LNCAP (cell line): ENCODE results near the gene CAPZA2.

Experiments used
- TF ChIP-seq, protein P1 (sequence below): fragments of 450-650 bp; IDR thresholded peaks from 2 replicates; pipeline ENCODE4 v1.5.1; 2017; ENCODE audit warnings: mild to moderate bottlenecking

CAPZA2 gene

GRCh38 chr7:116942504-116942903, 80.1 kb downstream of the CAPZA2 start:
- TF ChIP-seq, protein P1, sequence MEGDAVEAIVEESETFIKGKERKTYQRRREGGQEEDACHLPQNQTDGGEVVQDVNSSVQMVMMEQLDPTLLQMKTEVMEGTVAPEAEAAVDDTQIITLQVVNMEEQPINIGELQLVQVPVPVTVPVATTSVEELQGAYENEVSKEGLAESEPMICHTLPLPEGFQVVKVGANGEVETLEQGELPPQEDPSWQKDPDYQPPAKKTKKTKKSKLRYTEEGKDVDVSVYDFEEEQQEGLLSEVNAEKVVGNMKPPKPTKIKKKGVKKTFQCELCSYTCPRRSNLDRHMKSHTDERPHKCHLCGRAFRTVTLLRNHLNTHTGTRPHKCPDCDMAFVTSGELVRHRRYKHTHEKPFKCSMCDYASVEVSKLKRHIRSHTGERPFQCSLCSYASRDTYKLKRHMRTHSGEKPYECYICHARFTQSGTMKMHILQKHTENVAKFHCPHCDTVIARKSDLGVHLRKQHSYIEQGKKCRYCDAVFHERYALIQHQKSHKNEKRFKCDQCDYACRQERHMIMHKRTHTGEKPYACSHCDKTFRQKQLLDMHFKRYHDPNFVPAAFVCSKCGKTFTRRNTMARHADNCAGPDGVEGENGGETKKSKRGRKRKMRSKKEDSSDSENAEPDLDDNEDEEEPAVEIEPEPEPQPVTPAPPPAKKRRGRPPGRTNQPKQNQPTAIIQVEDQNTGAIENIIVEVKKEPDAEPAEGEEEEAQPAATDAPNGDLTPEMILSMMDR = no peak

DNA sequence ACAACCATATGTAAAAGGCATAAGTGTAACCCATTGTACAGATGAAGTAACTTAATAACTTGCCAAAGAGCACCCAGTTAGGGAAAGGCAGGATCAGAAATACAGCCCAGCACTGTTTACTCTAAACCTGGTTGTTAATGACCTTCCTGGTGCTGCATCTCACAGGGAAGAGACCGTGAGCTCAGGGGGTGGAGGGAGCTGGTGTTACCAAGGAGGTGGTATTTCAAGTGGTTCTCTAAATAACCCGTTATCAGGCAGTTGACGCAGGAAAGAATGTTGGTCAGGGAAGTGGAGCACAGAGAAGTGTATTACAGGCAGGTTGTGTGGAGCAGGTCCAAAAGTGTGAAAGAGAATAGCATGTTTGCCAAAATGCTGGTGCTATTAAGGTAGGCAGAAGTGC, 86.5 kb downstream of the CAPZA2 start:
- TF ChIP-seq, protein P1 = no peak

DNA sequence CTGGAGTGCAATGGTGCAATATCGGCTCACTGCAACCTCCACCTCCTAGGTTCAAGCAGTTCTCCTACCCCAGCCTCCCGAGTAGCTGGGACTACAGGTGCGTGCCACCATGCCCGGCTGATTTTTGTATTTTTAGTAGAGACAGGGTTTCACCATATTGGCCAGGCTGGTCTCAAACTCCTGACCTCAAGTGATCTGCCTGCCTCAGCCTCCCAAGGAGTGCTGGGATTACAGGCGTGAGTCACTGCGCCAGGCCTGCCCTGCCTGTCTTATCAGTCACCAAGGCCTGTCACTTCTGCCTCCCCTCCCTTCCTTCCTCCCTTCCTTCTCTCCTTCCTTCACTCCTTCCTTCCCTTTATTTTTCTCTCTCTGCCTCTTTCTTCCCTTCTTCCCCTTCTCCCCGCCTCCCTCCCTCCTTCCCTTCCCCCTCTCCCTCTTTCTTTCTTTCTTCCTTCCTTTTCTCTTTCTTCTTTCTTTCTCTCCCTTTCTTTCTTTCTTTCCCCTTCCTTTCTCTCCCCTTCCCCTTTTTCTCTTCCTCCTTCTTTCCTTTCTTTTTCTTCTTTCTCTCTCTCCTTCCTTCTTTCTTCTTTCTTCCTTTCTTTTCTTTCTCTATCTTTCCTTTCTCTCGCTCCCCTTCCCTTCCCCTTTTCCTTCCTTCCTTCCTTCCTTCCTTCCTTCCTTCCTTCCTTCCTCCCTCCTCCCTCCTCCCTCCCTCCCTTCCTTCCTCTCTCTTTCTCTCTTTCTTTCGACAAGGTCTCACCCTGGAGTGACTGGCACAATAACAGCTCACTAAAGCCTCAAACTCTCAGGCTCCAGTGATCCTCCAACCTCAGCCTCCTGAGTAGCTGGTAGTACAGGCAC, 87.8 kb downstream of the CAPZA2 start:
- TF ChIP-seq, protein P1 = no peak

DNA sequence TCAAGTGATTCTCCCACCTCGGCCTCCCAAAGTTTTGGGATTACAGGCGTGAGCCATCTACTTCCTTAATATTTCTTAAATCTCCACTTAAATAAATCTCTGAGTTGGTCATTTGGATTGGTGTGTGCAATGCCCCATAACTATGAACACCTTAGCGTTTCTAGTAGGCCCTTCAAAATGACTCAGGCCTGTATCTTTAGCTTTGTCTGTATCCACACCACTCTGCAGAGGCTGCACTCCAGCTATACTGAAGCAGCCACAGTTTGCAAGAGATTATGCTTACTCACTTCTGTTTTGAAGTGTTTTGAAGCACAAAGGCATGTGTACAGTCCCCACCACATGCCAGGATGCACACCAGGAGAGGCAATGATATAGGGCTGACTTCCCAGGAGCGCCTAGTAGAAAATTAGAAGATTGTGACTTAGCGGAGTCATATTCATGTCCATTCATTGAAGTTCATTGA, 88.5 kb downstream of the CAPZA2 start:
- TF ChIP-seq, protein P1 = no peak

- TF ChIP-seq, protein P1 = no peak
Observed at GRCh38 chr7:116951366-116952292, 89.2 kb downstream of the CAPZA2 start.

DNA sequence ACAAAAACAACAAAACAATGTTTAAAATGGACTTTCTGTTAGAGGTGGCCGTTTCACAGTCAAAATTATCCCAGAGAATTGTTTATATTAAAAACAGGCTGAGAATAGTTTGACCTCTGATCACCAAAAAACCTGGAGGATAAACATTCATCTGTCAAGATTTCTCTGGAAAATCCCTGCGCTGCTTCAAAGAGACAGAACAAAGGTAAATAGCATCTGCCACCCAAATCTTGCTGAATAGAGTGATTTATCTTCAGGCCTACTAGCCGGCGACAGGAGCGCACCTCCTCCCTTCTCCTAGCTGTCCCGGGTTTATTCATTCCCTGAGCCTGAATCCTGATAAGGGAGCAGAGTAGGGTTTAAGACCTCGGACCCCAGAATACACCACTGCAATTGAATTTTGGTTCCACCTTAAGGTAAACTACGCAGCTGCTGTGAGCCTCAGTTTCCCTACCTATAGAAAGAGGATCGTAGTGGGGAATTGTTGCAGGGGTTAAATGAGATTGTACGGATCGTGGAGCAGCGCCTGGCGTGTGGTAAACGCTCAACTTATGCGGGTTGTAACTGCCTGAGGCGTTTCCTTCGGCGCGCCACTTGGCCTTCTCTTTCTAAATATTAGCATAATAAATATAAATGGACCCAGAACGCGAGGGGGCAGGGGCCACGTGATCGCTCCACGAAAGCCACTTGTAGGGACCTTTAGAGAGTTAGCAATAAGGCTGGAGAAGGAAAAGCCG, 90.4 kb downstream of the CAPZA2 start:
- TF ChIP-seq, protein P1 = no peak

GRCh38 chr7:116953372-116953905, 91.1 kb downstream of the CAPZA2 start, which contains the start of gene ST7:
Gene ST7, plus strand, starts transcription at chr7:116953501. Its CDS starts 40 bp downstream, at chr7:116953541.
- TF ChIP-seq, protein P1 = no peak
